A673 (cell line): ENCODE data around the gene PTP4A2. TPM values are rescaled to one million over a fixed set of nuclear protein-coding genes. Genes with fewer than 3 reads are reported as not detected.

Experiments
- BruUV-seq: library from RNA; stranded (reverse); fragments of 400-500 nt; replicated peaks from 2 replicates; lab custom pipeline; 2021; lab: Mats Ljungman, UMichigan
- CTCF ChIA-PET: fragments of 300-600 bp; sonication (Branson Sonifier 250); formaldehyde crosslinking; loops from one replicate; lab custom pipeline; 2022; ENCODE audit warnings: antibody characterized with exemption; lab: Charles Lee
- POLR2A ChIA-PET: fragments of 300-600 bp; sonication (Branson Sonifier 250); formaldehyde crosslinking; loops from one replicate; lab custom pipeline; 2022; ENCODE audit warnings: antibody characterized with exemption; ENCODE audit not compliant: low non-redundant PET; lab: Charles Lee
- DNase-seq: peaks from one replicate; pipeline ENCODE4 v3.0.0-alpha.2; 2015; ENCODE audit warnings: low spot score
- H3K27ac ChIP-seq: fragments of 200-600 bp; sonication (generic); 2 replicates; pipeline ENCODE4 v1.5.1; 2016; ENCODE audit warnings: mixed run types, low read depth, mild to moderate bottlenecking, mixed read lengths, antibody characterized with exemption, low read length; ENCODE audit not compliant: poor library complexity, severe bottlenecking
- H3K27me3 ChIP-seq: fragments of 200-600 bp; sonication (generic); replicated peaks from 2 replicates; pipeline ENCODE4 v1.6.1; 2017; ENCODE audit warnings: mixed run types, low read depth, mild to moderate bottlenecking, mixed read lengths, antibody characterized with exemption, low read length; ENCODE audit not compliant: insufficient read depth, poor library complexity
- H3K36me3 ChIP-seq: fragments of 200-600 bp; sonication (generic); 2 replicates; pipeline ENCODE4 v1.6.1; 2016; ENCODE audit warnings: mixed run types, mild to moderate bottlenecking, mixed read lengths, antibody characterized with exemption, low read length; ENCODE audit not compliant: insufficient read depth, poor library complexity, severe bottlenecking
- H3K4me1 ChIP-seq: fragments of 200-600 bp; sonication (generic); 2 replicates; pipeline ENCODE4 v1.6.1; 2017; ENCODE audit warnings: mixed run types, mild to moderate bottlenecking, mixed read lengths, antibody characterized with exemption, low read length; ENCODE audit not compliant: insufficient read depth, poor library complexity, severe bottlenecking
- H3K4me3 ChIP-seq: fragments of 200-600 bp; sonication (generic); 2 replicates; pipeline ENCODE4 v1.5.1; 2016; ENCODE audit warnings: low read depth, mixed run types, mild to moderate bottlenecking, mixed read lengths, low read length; ENCODE audit not compliant: poor library complexity, severe bottlenecking
- H3K9me3 ChIP-seq: fragments of 200-600 bp; sonication (generic); 2 replicates; pipeline ENCODE4 v1.6.1; 2016; ENCODE audit warnings: mixed run types, low read depth, mild to moderate bottlenecking, mixed read lengths, antibody characterized with exemption, low read length; ENCODE audit not compliant: poor library complexity, severe bottlenecking
- EZH2 ChIP-seq: fragments of 200-600 bp; sonication (generic); IDR thresholded peaks from 2 replicates; pipeline ENCODE4 v1.6.1; 2017; ENCODE audit warnings: borderline replicate concordance, low read depth, mild to moderate bottlenecking, mixed read lengths, antibody characterized with exemption, low read length; ENCODE audit not compliant: poor library complexity, severe bottlenecking
- intact Hi-C: fragments of 100-400 bp; cut with micrococcal nuclease; formaldehyde crosslinking; loops from one replicate; pipeline ENCODE4 v1.10.0; 2022; ENCODE audit not compliant: unreplicated experiment
- total RNA-seq: library from RNA; stranded (reverse); gene quantifications from 2 replicates; pipeline ENCODE4 v1.2.3, GENCODE V29; 2021
- TF ChIP-seq, protein P1 (sequence below): fragments of 300-800, 200-600 bp; sonication (generic); conservative IDR thresholded peaks from 2 replicates; pipeline ENCODE4 v1.5.1; 2017; ENCODE audit warnings: low read depth, mild to moderate bottlenecking, antibody characterized with exemption, low read length, moderate library complexity, mixed read lengths

The PTP4A2 gene
- total RNA-seq, 1 experiment from 2014 or later: 283 TPM

GRCh38 chr1:31861346-31861745, 76.8 kb downstream of the PTP4A2 start:
- ChIA-PET POLR2A (no interaction called here), CTCF (interaction anchor here (0.7 kb wide), 1 partner anchor 103 kb away, joined by 4 read pairs; no protein-coding TSS in a partner anchor)
- H3K36me3 ChIP-seq: no peaks in the 10 kb centered on the region
- no peak overlapping the region for H3K27ac ChIP-seq
- no peaks in the 10 kb centered on the region for H3K27me3 ChIP-seq
- intact Hi-C loops: no loop called here
- TF ChIP-seq, protein P1, sequence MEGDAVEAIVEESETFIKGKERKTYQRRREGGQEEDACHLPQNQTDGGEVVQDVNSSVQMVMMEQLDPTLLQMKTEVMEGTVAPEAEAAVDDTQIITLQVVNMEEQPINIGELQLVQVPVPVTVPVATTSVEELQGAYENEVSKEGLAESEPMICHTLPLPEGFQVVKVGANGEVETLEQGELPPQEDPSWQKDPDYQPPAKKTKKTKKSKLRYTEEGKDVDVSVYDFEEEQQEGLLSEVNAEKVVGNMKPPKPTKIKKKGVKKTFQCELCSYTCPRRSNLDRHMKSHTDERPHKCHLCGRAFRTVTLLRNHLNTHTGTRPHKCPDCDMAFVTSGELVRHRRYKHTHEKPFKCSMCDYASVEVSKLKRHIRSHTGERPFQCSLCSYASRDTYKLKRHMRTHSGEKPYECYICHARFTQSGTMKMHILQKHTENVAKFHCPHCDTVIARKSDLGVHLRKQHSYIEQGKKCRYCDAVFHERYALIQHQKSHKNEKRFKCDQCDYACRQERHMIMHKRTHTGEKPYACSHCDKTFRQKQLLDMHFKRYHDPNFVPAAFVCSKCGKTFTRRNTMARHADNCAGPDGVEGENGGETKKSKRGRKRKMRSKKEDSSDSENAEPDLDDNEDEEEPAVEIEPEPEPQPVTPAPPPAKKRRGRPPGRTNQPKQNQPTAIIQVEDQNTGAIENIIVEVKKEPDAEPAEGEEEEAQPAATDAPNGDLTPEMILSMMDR: no peak
- no peak for TF ChIP-seq EZH2
- H3K4me3 ChIP-seq: no peak overlapping the region
- no TSS peak for BruUV-seq
- DNase-seq: no peak
- H3K4me1 ChIP-seq: no peaks in the 10 kb centered on the region
- no peaks in the 10 kb centered on the region for H3K9me3 ChIP-seq

DNA sequence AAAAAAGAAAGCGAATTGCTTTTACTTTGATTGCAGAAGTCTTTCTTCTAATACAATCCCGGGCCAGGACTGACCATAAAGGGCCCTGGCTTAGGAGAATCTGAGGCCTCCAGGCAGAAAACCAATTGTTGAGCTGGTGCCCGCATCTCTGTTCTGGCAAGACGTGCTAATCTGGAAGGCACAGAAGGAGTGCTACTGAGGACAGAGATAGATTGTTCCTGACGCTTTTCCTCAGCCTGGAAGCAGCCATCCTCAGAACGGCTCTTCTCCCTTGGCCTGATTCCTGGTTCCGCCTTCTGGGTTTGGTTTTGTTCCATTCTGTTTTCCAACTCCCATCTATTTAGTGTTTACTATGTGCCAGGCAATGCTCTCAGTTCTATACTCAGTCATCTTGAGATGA, 77.6 kb downstream of the PTP4A2 start:
- Histone ChIP-seq H3K36me3 (no peaks in the 10 kb centered on the region), H3K27me3 (no peaks in the 10 kb centered on the region), H3K4me3 (no peak overlapping the region), H3K27ac (no peak overlapping the region), H3K9me3 (no peaks in the 10 kb centered on the region), H3K4me1 (peaks cover 4% of the 10 kb centered on the region)
- TF ChIP-seq, protein P1: no peak
- TF ChIP-seq EZH2: no peak
- ChIA-PET CTCF (no interaction called here), POLR2A (no interaction called here)
- DNase-seq: no peak
- intact Hi-C loops: no loop called here
- BruUV-seq: no TSS peak

- peaks cover 8% of the 10 kb centered on the region for H3K4me1 ChIP-seq
- no peaks in the 10 kb centered on the region for H3K36me3 ChIP-seq
- intact Hi-C loops: no loop called here
- no peak overlapping the region for H3K27ac ChIP-seq
- no peak for DNase-seq
- H3K27me3 ChIP-seq: no peaks in the 10 kb centered on the region
- BruUV-seq: no TSS peak
- TF ChIP-seq, protein P1: no peak
- TF ChIP-seq EZH2: no peak
- ChIA-PET POLR2A (no interaction called here), CTCF (no interaction called here)
- H3K4me3 ChIP-seq: no peak overlapping the region
- H3K9me3 ChIP-seq: no peaks in the 10 kb centered on the region
Measured at GRCh38 chr1:31859719-31860118, 78.4 kb downstream of the PTP4A2 start.
